ENCODE measurements around the gene MSX1.

The MSX1 gene

GRCh38 chr4:4868758-4869723, 9.6 kb downstream of the MSX1 start:
- TF ChIP-seq, protein P1, sequence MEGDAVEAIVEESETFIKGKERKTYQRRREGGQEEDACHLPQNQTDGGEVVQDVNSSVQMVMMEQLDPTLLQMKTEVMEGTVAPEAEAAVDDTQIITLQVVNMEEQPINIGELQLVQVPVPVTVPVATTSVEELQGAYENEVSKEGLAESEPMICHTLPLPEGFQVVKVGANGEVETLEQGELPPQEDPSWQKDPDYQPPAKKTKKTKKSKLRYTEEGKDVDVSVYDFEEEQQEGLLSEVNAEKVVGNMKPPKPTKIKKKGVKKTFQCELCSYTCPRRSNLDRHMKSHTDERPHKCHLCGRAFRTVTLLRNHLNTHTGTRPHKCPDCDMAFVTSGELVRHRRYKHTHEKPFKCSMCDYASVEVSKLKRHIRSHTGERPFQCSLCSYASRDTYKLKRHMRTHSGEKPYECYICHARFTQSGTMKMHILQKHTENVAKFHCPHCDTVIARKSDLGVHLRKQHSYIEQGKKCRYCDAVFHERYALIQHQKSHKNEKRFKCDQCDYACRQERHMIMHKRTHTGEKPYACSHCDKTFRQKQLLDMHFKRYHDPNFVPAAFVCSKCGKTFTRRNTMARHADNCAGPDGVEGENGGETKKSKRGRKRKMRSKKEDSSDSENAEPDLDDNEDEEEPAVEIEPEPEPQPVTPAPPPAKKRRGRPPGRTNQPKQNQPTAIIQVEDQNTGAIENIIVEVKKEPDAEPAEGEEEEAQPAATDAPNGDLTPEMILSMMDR (IDR thresholded peaks at IDR 0.05; ENCODE audit: control extremely low read depth, extremely low read depth, low read depth, missing control alignments): no peak
- DNase-seq (ENCODE audit: extremely low spot score): no peak
- CTCF ChIA-PET: no interaction called here
- POLR2A ChIA-PET: no interaction called here

- DNase-seq (ENCODE audit: extremely low spot score): no peak
- ChIA-PET CTCF (no interaction called here), POLR2A (no interaction called here)
- TF ChIP-seq, protein P1 (IDR thresholded peaks at IDR 0.05; ENCODE audit: control extremely low read depth, extremely low read depth, low read depth, missing control alignments): no peak
These were observed 10.5 kb downstream of the MSX1 start for GRCh38 chr4:4869731-4870571.

- POLR2A ChIA-PET: no interaction called here
- CTCF ChIA-PET: no interaction called here
- DNase-seq (ENCODE audit: extremely low spot score): no peak
- TF ChIP-seq, protein P1 (IDR thresholded peaks at IDR 0.05; ENCODE audit: control extremely low read depth, extremely low read depth, low read depth, missing control alignments): no peak
These were observed 11.2 kb downstream of the MSX1 start for GRCh38 chr4:4870576-4871241.

GRCh38 chr4:4871242-4871572, 11.7 kb downstream of the MSX1 start:
- POLR2A ChIA-PET: no interaction called here
- CTCF ChIA-PET: no interaction called here
- TF ChIP-seq, protein P1 (IDR thresholded peaks at IDR 0.05; ENCODE audit: control extremely low read depth, extremely low read depth, low read depth, missing control alignments): no peak

DNA sequence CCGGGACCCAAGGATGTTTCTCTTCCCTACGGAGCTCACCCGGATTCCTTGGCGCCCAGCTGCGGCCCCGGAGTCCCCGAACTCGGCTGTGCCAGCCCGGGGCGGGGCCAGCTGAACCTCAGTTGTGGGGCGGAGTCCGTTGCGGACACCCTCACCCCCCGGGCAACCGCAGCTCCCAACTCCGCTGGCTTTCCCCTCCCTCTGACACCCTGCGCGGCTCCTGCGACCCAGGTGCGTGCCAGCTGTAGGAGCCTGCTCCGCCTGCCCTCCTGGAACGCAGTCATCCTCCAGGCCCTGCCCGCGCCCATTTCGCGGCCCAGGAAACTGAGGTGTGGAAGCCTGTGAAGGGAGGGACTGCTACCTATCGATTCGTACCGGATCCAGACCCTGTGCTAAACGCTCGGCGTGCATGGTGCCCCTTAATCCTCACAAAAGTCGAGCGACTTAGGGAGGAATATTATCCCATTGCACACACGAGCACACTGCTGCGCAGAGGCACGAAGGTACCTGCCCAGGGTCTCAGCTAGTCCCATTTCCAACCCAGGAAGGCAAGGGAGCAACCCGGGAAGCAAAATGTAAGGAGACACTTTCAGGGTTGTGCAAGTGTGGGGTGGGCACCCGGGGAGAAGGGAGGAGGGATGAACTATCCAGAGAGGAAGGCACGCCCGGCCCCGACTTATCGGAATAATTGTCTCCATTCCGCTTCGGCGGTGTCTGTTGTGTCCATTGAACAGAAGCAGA, 12.3 kb downstream of the MSX1 start:
- ChIA-PET CTCF (no interaction called here), POLR2A (no interaction called here)
- no peak for DNase-seq (ENCODE audit: extremely low spot score)
- TF ChIP-seq, protein P1 (IDR thresholded peaks at IDR 0.05; ENCODE audit: control extremely low read depth, extremely low read depth, low read depth, missing control alignments): no peak

More at GRCh38 chr4:4871242-4871572, 11.7 kb downstream of the MSX1 start:
- DNase-seq (ENCODE audit: extremely low spot score): no peak

All from GM10248 (cell line).